HG03469 (cell line): Measurements from ENCODE around the gene BRF1.

Experiments used
- ATAC-seq: cut with Tn5 transposase; IDR thresholded peaks from one replicate; pipeline ENCODE4 v1.9.1; 2021; ENCODE audit warnings: mild to moderate bottlenecking, moderate library complexity, moderate number of reproducible peaks; ENCODE audit not compliant: unreplicated experiment

BRF1 gene

GRCh38 chr14:105247026-105247425, 53.8 kb downstream of the BRF1 start:
- ATAC-seq, result no peak

- ATAC-seq, result no peak
Measured at GRCh38 chr14:105244334-105244733, 56.5 kb downstream of the BRF1 start.

GRCh38 chr14:105241641-105242040, 59.2 kb downstream of the BRF1 start:
- ATAC-seq, result no peak

GRCh38 chr14:105240811-105241576, 59.8 kb downstream of the BRF1 start:
- ATAC-seq, result no peak

GRCh38 chr14:105229099-105229655, 71.6 kb downstream of the BRF1 start:
- no peak for ATAC-seq

- no peak for ATAC-seq
Measured at GRCh38 chr14:105228562-105228961, 72.2 kb downstream of the BRF1 start.

- ATAC-seq, result no peak
Measured at GRCh38 chr14:105227346-105227745, 73.5 kb downstream of the BRF1 start.

- ATAC-seq, result no peak
Measured at GRCh38 chr14:105226198-105226597, 74.6 kb downstream of the BRF1 start.

- ATAC-seq, result no peak
Measured at GRCh38 chr14:105224845-105225570, 75.8 kb downstream of the BRF1 start.

- no peak for ATAC-seq
Measured at GRCh38 chr14:105223770-105224544, 76.8 kb downstream of the BRF1 start.

GRCh38 chr14:105223260-105223659, 77.5 kb downstream of the BRF1 start:
- no peak for ATAC-seq

- ATAC-seq, result no peak
Measured at GRCh38 chr14:105221598-105222178, 79.1 kb downstream of the BRF1 start.

- no peak for ATAC-seq
Measured at GRCh38 chr14:105220699-105221597, 79.9 kb downstream of the BRF1 start.

GRCh38 chr14:105219753-105220152, 81.0 kb downstream of the BRF1 start:
- ATAC-seq, result no peak

- ATAC-seq, result no peak
Measured at GRCh38 chr14:105219043-105219612, 81.7 kb downstream of the BRF1 start.

- ATAC-seq, result no peak
Measured at GRCh38 chr14:105218611-105219010, 82.2 kb downstream of the BRF1 start.

GRCh38 chr14:105217774-105218173, 83.0 kb downstream of the BRF1 start:
- ATAC-seq, result no peak

GRCh38 chr14:105216490-105217247, 84.1 kb downstream of the BRF1 start:
- no peak for ATAC-seq

GRCh38 chr14:105215602-105216001, 85.2 kb downstream of the BRF1 start:
- no peak for ATAC-seq
